SK-N-SH treated with all-trans-retinoic acid at 6 μM for 48 hours (cell line): Measurements from ENCODE around the gene SETD6.

ENCODE experiments used
- ARNTL ChIP-seq: fragments of 450-650 bp; formaldehyde crosslinking; IDR thresholded peaks from 2 replicates; pipeline ENCODE4 v1.5.0; 2020; ENCODE audit warnings: low read depth, mild to moderate bottlenecking, moderate library complexity, borderline replicate concordance
- BACH2 ChIP-seq: fragments of 250-450 bp; sonication (Bioruptor Pico); IDR thresholded peaks from 2 replicates; pipeline ENCODE4 v1.9.0; 2021; ENCODE audit warnings: mild to moderate bottlenecking, borderline replicate concordance
- ESRRG ChIP-seq: fragments of 250-450 bp; sonication (Bioruptor Pico); IDR thresholded peaks from 2 replicates; pipeline ENCODE4 v1.6.1; 2021; ENCODE audit warnings: mild to moderate bottlenecking
- ISL1 ChIP-seq: fragments of 250-450 bp; sonication (Bioruptor Pico); IDR thresholded peaks from 2 replicates; pipeline ENCODE4 v2.1.2; 2022; ENCODE audit warnings: mild to moderate bottlenecking, moderate library complexity
- PPARA ChIP-seq: fragments of 250-450 bp; sonication (Bioruptor Pico); IDR thresholded peaks from 2 replicates; pipeline ENCODE4 v1.5.0; 2020; ENCODE audit warnings: mild to moderate bottlenecking, borderline replicate concordance
- RARB ChIP-seq: fragments of 250-450 bp; sonication (Bioruptor Pico); IDR thresholded peaks from 2 replicates; pipeline ENCODE4 v1.8.0; 2021; ENCODE audit warnings: mild to moderate bottlenecking, moderate library complexity
- SNAI2 ChIP-seq: fragments of 250-450 bp; sonication (Bioruptor Pico); IDR thresholded peaks from 2 replicates; pipeline ENCODE4 v1.5.0; 2020; ENCODE audit warnings: mild to moderate bottlenecking, moderate library complexity
- TCF4 ChIP-seq: fragments of 250-450 bp; sonication (Bioruptor Pico); IDR thresholded peaks from 2 replicates; pipeline ENCODE4 v1.8.0; 2021; ENCODE audit warnings: mild to moderate bottlenecking, moderate library complexity, borderline replicate concordance
- ZC3H10 ChIP-seq: fragments of 250-450 bp; sonication (Bioruptor Pico); IDR thresholded peaks from 2 replicates; pipeline ENCODE4 v1.5.1; 2021; ENCODE audit warnings: mild to moderate bottlenecking, moderate library complexity
- ZFP30 ChIP-seq: fragments of 450-650 bp; formaldehyde crosslinking; IDR thresholded peaks from 2 replicates; pipeline ENCODE4 v1.5.0; 2022; ENCODE audit warnings: mild to moderate bottlenecking, moderate library complexity
- ZNF565 ChIP-seq: fragments of 450-650 bp; formaldehyde crosslinking; conservative IDR thresholded peaks from 2 replicates; pipeline ENCODE4 v1.5.0; 2020; ENCODE audit warnings: low read depth, mild to moderate bottlenecking, moderate library complexity
- ZNF8 ChIP-seq: fragments of 450-650 bp; formaldehyde crosslinking; IDR thresholded peaks from 2 replicates; pipeline ENCODE4 v1.5.0; 2020; ENCODE audit warnings: mild to moderate bottlenecking, moderate library complexity
- TF ChIP-seq, protein P1 (sequence below): fragments of 250-450 bp; sonication (Bioruptor Pico); IDR thresholded peaks from 2 replicates; pipeline ENCODE4 v1.8.0; 2020; ENCODE audit warnings: mild to moderate bottlenecking, moderate library complexity, borderline replicate concordance
- TF ChIP-seq, protein P2 (sequence below): fragments of 250-450 bp; sonication (Bioruptor Pico); IDR thresholded peaks from 2 replicates; pipeline ENCODE4 v1.8.0; 2021; ENCODE audit warnings: low read depth, mild to moderate bottlenecking, moderate library complexity, borderline replicate concordance

DNA sequence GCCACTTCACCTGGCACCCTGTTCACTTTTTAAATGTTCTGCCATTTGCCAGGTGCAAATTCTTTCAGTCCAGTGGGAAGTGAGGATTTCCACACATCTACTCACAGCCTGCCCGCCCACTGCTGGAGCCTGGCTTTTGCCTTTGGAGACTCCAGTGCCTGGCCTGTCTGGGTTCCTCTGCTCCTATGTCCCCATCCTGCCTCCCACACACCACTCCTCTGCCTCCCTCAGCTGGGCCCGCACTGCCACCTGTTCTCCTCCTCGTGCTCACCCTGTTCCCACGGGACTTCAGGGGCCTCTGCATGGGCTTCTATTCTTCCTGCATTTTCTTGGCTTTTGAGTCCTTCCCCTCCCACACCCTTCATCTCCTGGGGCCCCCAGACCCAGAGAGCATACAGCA, 23.3 kb upstream of the SETD6 start:
- no peak for TF ChIP-seq ARNTL (CRISPR knock-in tag)
- TF ChIP-seq ZNF565 (CRISPR knock-in tag), result no peak
- no peak for TF ChIP-seq ZFP30 (CRISPR knock-in tag)
- TF ChIP-seq, protein P1, sequence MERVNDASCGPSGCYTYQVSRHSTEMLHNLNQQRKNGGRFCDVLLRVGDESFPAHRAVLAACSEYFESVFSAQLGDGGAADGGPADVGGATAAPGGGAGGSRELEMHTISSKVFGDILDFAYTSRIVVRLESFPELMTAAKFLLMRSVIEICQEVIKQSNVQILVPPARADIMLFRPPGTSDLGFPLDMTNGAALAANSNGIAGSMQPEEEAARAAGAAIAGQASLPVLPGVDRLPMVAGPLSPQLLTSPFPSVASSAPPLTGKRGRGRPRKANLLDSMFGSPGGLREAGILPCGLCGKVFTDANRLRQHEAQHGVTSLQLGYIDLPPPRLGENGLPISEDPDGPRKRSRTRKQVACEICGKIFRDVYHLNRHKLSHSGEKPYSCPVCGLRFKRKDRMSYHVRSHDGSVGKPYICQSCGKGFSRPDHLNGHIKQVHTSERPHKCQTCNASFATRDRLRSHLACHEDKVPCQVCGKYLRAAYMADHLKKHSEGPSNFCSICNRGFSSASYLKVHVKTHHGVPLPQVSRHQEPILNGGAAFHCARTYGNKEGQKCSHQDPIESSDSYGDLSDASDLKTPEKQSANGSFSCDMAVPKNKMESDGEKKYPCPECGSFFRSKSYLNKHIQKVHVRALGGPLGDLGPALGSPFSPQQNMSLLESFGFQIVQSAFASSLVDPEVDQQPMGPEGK (CRISPR knock-in tag), result no peak
- TF ChIP-seq PPARA (CRISPR knock-in tag), result no peak
- TF ChIP-seq ZNF8, result no peak
- TF ChIP-seq BACH2 (CRISPR knock-in tag), result no peak
- no peak for TF ChIP-seq ISL1 (CRISPR knock-in tag)
- TF ChIP-seq ESRRG (CRISPR knock-in tag), result no peak
- TF ChIP-seq, protein P2, sequence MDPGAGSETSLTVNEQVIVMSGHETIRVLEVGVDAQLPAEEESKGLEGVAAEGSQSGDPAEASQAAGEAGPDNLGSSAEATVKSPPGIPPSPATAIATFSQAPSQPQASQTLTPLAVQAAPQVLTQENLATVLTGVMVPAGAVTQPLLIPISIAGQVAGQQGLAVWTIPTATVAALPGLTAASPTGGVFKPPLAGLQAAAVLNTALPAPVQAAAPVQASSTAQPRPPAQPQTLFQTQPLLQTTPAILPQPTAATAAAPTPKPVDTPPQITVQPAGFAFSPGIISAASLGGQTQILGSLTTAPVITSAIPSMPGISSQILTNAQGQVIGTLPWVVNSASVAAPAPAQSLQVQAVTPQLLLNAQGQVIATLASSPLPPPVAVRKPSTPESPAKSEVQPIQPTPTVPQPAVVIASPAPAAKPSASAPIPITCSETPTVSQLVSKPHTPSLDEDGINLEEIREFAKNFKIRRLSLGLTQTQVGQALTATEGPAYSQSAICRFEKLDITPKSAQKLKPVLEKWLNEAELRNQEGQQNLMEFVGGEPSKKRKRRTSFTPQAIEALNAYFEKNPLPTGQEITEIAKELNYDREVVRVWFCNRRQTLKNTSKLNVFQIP (CRISPR knock-in tag), result no peak
- no peak for TF ChIP-seq ZC3H10 (CRISPR knock-in tag)
- TF ChIP-seq SNAI2 (CRISPR knock-in tag), result no peak
- TF ChIP-seq TCF4 (CRISPR knock-in tag), result no peak
- no peak for TF ChIP-seq RARB (CRISPR knock-in tag)
